Vagina (tissue), 2 donors: ENCODE results near the gene PLEKHB1. TPM values are rescaled to one million over a fixed set of nuclear protein-coding genes. Genes with fewer than 3 reads are reported as not detected.

Experiments used
- DNase-seq, 2 donors: peaks; one replicate each; pipeline ENCODE4 v3.0.0-alpha.2; 2017; ENCODE audit errors: extremely low spot score in 2 of 2
- H3K27ac ChIP-seq: fragments of 200-600 bp; sonication (generic); one replicate; pipeline ENCODE4 v1.5.1; 2019
- H3K27me3 ChIP-seq: fragments of 200-600 bp; sonication (generic); one replicate; pipeline ENCODE4 v1.5.1; 2019
- H3K36me3 ChIP-seq, 2 donors: fragments of 200-600 bp; sonication (generic); one replicate each; pipeline ENCODE4 v1.5.1; 2017 to 2019
- H3K4me1 ChIP-seq: fragments of 200-600 bp; sonication (generic); one replicate; pipeline ENCODE4 v1.5.1; 2019
- H3K4me3 ChIP-seq, 2 donors: fragments of 200-600 bp; sonication (generic); 1 replicate in 1 of 2; 2 replicates in 1 of 2; pipeline ENCODE4 v1.5.1; 2016 to 2019
- H3K9me3 ChIP-seq: fragments of 200-600 bp; sonication (generic); one replicate; pipeline ENCODE4 v1.5.1; 2019
- CTCF ChIP-seq, 3 experiments: fragments of 450-650 bp in 2 of 3; fragments of 200-600 bp in 1 of 3; sonication (generic) in 1 of 3; IDR thresholded peaks; one replicate each; pipeline ENCODE4 v1.5.1; 2017 to 2019; ENCODE audit warnings: antibody characterized with exemption in 3 of 3, mild to moderate bottlenecking in 2 of 3, moderate library complexity in 2 of 3
- POLR2A ChIP-seq, 2 donors: fragments of 450-650 bp; IDR thresholded peaks; one replicate each; pipeline ENCODE4 v1.6.1; 2017; ENCODE audit warnings: antibody characterized with exemption in 2 of 2, mild to moderate bottlenecking in 2 of 2, moderate library complexity in 2 of 2
- POLR2AphosphoS5 ChIP-seq, 2 donors: sonication (generic); formaldehyde crosslinking; IDR thresholded peaks; one replicate each; pipeline ENCODE4 v1.9.0; 2017; ENCODE audit warnings: antibody characterized with exemption in 2 of 2, mild to moderate bottlenecking in 2 of 2, low read depth in 1 of 2; ENCODE audit not compliant: insufficient read depth in 1 of 2
- intact Hi-C: fragments of 100-400 bp; cut with DNase I; formaldehyde crosslinking; loops from one replicate; pipeline ENCODE4 v1.15.1; 2023
- total RNA-seq: library from RNA; depleted of rRNA; stranded (reverse); fragments of >200 nt; gene quantifications from one replicate; pipeline ENCODE4 v1.2.3, GENCODE V29; 2016

PLEKHB1 gene
- total RNA-seq, 1 donor from 2014 or later, result 7.9 TPM

- Histone ChIP-seq H3K4me1 (peaks cover 11% of the 10 kb centered on the region), H3K9me3 (no peaks in the 10 kb centered on the region), H3K4me3 (peak overlapping the region; percentile 27 to 40), H3K27me3 (no peaks in the 10 kb centered on the region), H3K27ac (peak overlapping the region; percentile 57), H3K36me3 (no peaks in the 10 kb centered on the region)
- intact Hi-C loops, result loop anchor here (2.0 to 5.0 kb wide), 2 partner anchors 34 to 253 kb away; no protein-coding TSS in a partner anchor
- TF ChIP-seq CTCF (IDR thresholded peaks at IDR 0.05) (no peak), POLR2A (IDR thresholded peaks at IDR 0.05) (no peak), POLR2AphosphoS5 (IDR thresholded peaks at IDR 0.05; ENCODE audit: insufficient read depth in 1 of 2, low read depth in 1 of 2) (no peak)
- no peak for DNase-seq
Observed at GRCh38 chr11:73660497-73661034, 14.2 kb downstream of the PLEKHB1 start.

DNA sequence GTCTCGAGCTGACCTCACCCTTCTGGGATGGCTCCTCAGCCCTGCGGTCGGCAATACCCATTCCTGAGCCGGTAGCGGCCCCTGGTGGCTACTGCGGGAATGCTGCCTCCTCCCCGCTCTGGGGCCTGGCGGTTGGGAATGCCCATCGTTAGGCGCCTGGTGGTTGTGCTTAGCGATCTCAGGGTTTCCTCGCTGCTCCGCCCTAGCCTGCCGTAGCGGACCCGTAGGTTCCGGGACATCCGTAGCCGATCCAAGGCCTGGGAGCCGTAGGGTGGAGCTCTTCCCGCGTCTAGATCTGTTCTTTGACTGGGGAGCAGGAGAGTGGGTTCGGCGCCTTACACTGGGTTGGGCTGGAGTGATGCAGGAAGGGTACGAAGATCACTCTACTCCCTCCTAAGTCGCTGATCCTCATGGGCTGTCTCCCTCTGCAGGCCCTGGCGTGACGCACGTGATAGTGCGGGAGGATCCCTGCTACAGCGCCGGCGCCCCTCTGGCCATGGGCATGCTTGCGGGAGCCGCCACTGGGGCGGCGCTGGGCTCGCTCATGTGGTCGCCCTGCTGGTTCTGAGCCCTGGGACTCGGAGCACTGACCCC lies 14.8 kb downstream of the PLEKHB1 start:
- no peaks in the 10 kb centered on the region for H3K9me3 ChIP-seq
- no peaks in the 10 kb centered on the region for H3K27me3 ChIP-seq
- H3K4me1 ChIP-seq, result peaks cover 11% of the 10 kb centered on the region
- DNase-seq, result no peak
- H3K27ac ChIP-seq, result peak overlapping the region; percentile 57
- H3K4me3 ChIP-seq, result peak overlapping the region; percentile 27 to 41
- TF ChIP-seq POLR2AphosphoS5 (IDR thresholded peaks at IDR 0.05; ENCODE audit: insufficient read depth in 1 of 2, low read depth in 1 of 2) (peak in 1 of 2 donors; percentile 49), CTCF (IDR thresholded peaks at IDR 0.05) (peak; percentile 91 to 98 (median 93)), POLR2A (IDR thresholded peaks at IDR 0.05) (no peak)
- no peaks in the 10 kb centered on the region for H3K36me3 ChIP-seq
- intact Hi-C loops, result loop anchor here (2.0 to 5.0 kb wide), 2 partner anchors 34 to 254 kb away; no protein-coding TSS in a partner anchor

DNA sequence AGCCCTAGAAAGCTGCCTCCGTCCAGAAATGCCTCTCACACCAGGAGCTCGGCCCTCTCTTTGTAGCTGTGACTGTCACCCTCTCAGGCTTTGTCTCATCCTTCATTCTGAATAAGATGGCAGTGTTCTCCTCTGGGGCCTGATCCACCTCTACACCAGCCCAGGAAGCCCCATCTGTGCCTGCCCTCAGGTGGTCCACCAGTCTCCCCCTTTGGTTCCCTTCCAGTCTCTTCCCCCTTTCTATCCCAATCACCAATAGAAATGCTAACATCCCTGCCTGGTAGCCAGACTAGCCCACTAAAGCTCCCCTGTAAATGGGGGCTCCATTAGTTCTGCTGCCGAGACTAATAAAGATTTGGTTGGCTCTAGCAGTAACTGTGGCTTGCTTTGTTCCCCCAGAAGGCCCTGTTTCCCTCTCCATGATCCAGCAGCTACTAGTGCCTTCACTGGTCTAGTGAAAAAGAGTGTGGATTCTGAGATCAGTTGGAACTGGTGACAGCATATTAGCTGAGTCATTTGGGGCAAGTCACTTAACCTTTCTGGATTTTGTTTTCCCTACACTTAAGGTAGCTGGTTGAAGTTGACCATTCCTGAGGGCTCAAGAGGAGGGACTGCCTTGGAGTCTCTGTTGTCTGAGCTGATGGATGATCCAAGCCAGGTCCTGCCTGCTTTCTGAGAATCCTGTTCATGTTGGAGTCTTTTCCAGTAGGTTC lies 16.2 kb downstream of the PLEKHB1 start:
- no peak overlapping the region for H3K4me3 ChIP-seq
- TF ChIP-seq POLR2A (IDR thresholded peaks at IDR 0.05), result no peak
- TF ChIP-seq POLR2AphosphoS5 (IDR thresholded peaks at IDR 0.05; ENCODE audit: insufficient read depth in 1 of 2, low read depth in 1 of 2), result no peak
- TF ChIP-seq CTCF (IDR thresholded peaks at IDR 0.05), result no peak
- H3K4me1 ChIP-seq, result peaks cover 11% of the 10 kb centered on the region
- intact Hi-C loops, result loop anchor here (5.0 kb wide), 1 partner anchor 255 kb away; no protein-coding TSS in a partner anchor
- H3K27ac ChIP-seq, result no peak overlapping the region
- DNase-seq, result no peak
- no peaks in the 10 kb centered on the region for H3K36me3 ChIP-seq
- H3K9me3 ChIP-seq, result no peaks in the 10 kb centered on the region
- no peaks in the 10 kb centered on the region for H3K27me3 ChIP-seq

DNA sequence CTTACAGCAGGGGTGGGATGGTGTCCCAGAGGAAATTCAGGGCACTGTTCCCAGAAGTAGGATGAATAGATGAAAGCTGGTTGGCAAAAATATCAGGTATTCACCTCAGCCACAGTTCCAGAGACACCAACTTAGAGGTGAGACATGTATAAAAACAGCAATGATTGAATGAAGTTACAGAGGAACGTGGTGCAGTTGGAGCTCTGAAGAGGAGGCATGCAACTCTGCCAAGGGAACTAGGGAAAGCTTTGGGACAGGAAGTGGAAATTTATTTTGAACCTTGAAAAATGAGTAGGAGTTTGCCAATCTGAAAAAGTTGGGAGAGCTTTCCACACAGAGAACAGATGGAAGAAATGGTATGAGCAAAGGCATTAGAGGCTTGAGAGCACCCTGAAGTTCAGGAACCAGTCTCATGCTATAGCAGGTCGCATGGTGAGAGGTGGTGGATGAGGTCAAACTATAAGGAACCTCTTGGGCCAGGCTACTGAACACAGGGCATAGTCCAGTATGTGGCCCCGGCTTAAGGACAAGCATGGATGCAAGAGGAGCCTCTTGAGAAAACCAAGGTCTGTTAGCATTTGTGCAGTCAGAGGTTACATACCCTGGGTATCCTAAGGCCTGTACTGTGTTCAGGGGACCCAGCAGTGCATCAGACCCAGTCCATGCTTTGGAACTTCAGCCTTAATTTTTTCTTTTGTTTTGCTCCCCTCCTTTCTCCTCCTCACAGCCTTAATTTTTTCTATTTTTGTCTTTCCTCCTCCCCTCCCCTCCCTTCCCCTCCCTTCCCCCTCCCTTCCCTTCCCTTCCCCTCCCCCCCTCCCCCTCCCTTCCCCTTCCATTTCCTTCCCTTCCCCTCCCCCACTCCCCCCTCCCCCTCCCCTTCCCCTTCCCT lies 17.5 kb downstream of the PLEKHB1 start:
- Histone ChIP-seq H3K36me3 (no peaks in the 10 kb centered on the region), H3K27ac (no peak overlapping the region), H3K4me3 (no peak overlapping the region), H3K9me3 (no peaks in the 10 kb centered on the region), H3K27me3 (no peaks in the 10 kb centered on the region), H3K4me1 (peaks cover 11% of the 10 kb centered on the region)
- no peak for DNase-seq
- intact Hi-C loops, result loop anchor here (5.0 kb wide), 1 partner anchor 257 kb away; no protein-coding TSS in a partner anchor
- TF ChIP-seq CTCF (IDR thresholded peaks at IDR 0.05) (no peak), POLR2A (IDR thresholded peaks at IDR 0.05) (no peak), POLR2AphosphoS5 (IDR thresholded peaks at IDR 0.05; ENCODE audit: insufficient read depth in 1 of 2, low read depth in 1 of 2) (no peak)
